Neural cell (in vitro differentiated cells): ENCODE measurements around the gene RHEX. TPM values are rescaled to one million over a fixed set of nuclear protein-coding genes. Genes with fewer than 3 reads are reported as not detected.

Source experiments
- H2AFZ ChIP-seq: fragments of 200-600, 300-800 bp; sonication (generic), shearing (Covaris generic); 2 replicates; pipeline ENCODE4 v1.6.0; 2014; ENCODE audit warnings: low read depth, mild to moderate bottlenecking, antibody characterized with exemption, low read length, moderate library complexity
- H3F3A ChIP-seq: fragments of 200-600 bp; shearing (Covaris generic); 2 replicates; pipeline ENCODE4 v1.6.1; 2016; ENCODE audit warnings: mild to moderate bottlenecking, moderate library complexity, mixed read lengths, antibody characterized with exemption, low read length; ENCODE audit not compliant: insufficient read depth, poor library complexity, severe bottlenecking
- H3K27ac ChIP-seq: fragments of 200-600, 300-800 bp; sonication (generic), shearing (Covaris generic); 2 replicates; pipeline ENCODE4 v1.5.1; 2014; ENCODE audit warnings: mild to moderate bottlenecking, low read length, moderate library complexity
- H3K27me3 ChIP-seq: fragments of 300-800, 200-600 bp; sonication (generic), shearing (Covaris generic); 2 replicates; pipeline ENCODE4 v1.6.0; 2014; ENCODE audit warnings: mild to moderate bottlenecking, low read depth, low read length, moderate library complexity; ENCODE audit not compliant: insufficient read depth
- H3K36me3 ChIP-seq: fragments of 300-800, 200-600 bp; sonication (generic), shearing (Covaris generic); 2 replicates; pipeline ENCODE4 v1.5.1; 2014; ENCODE audit warnings: mild to moderate bottlenecking, antibody characterized with exemption, low read length, moderate library complexity; ENCODE audit not compliant: insufficient read depth
- H3K4me2 ChIP-seq: fragments of 300-800, 200-600 bp; sonication (generic), shearing (Covaris generic); 2 replicates; pipeline ENCODE4 v1.6.0; 2014; ENCODE audit warnings: mild to moderate bottlenecking, low read length
- H3K4me3 ChIP-seq: fragments of 300-800, 200-600 bp; sonication (generic), shearing (Covaris generic); 2 replicates; pipeline ENCODE4 v1.5.1; 2014; ENCODE audit warnings: mild to moderate bottlenecking, low read length, moderate library complexity
- H3K79me2 ChIP-seq: fragments of 200-600 bp; shearing (Covaris generic); replicated peaks from 2 replicates; pipeline ENCODE4 v1.6.0; 2014; ENCODE audit warnings: mild to moderate bottlenecking, low read length, moderate library complexity; ENCODE audit not compliant: insufficient read depth
- H3K9ac ChIP-seq: fragments of 300-800, 200-600 bp; sonication (generic), shearing (Covaris generic); 2 replicates; pipeline ENCODE4 v1.6.1; 2016; ENCODE audit warnings: mild to moderate bottlenecking, low read length, mixed read lengths
- H3K9me2 ChIP-seq: fragments of 200-600 bp; shearing (Covaris generic); 2 replicates; pipeline ENCODE4 v1.6.1; 2016; ENCODE audit warnings: mild to moderate bottlenecking, low read length, mixed read lengths; ENCODE audit not compliant: insufficient read depth
- H3K9me3 ChIP-seq: fragments of 200-600, 300-800 bp; sonication (generic), shearing (Covaris generic); 2 replicates; pipeline ENCODE4 v1.6.1; 2016; ENCODE audit warnings: mild to moderate bottlenecking, mixed run types, low read length, moderate library complexity, mixed read lengths
- H4K20me1 ChIP-seq: fragments of 200-600 bp; shearing (Covaris generic); 2 replicates; pipeline ENCODE4 v1.6.1; 2016; ENCODE audit warnings: mild to moderate bottlenecking, mixed run types; ENCODE audit not compliant: insufficient read depth
- EP300 ChIP-seq: fragments of 450-650 bp; conservative IDR thresholded peaks from 2 replicates; pipeline ENCODE4 v1.6.1; 2014; ENCODE audit warnings: antibody characterized with exemption, mild to moderate bottlenecking, moderate library complexity; ENCODE audit not compliant: poor library complexity, severe bottlenecking
- EZH2 ChIP-seq: fragments of 200-600, 300-800 bp; shearing (Covaris generic), sonication (generic); IDR thresholded peaks from 2 replicates; pipeline ENCODE4 v1.6.1; 2014; ENCODE audit warnings: antibody characterized with exemption, low read length, borderline replicate concordance, mild to moderate bottlenecking; ENCODE audit not compliant: insufficient read depth, poor library complexity, severe bottlenecking
- MXI1 ChIP-seq: fragments of 450-650 bp; conservative IDR thresholded peaks from 2 replicates; pipeline ENCODE4 v1.6.1; 2014; ENCODE audit warnings: antibody characterized with exemption, mild to moderate bottlenecking; ENCODE audit not compliant: poor library complexity, severe bottlenecking
- POLR2AphosphoS5 ChIP-seq: IDR thresholded peaks from 2 replicates; pipeline ENCODE4 v1.6.1; 2012
- RAD21 ChIP-seq: fragments of 450-650 bp; conservative IDR thresholded peaks from 2 replicates; pipeline ENCODE4 v1.6.1; 2014; ENCODE audit warnings: antibody characterized with exemption, mild to moderate bottlenecking, moderate library complexity
- SMC3 ChIP-seq: fragments of 450-650 bp; conservative IDR thresholded peaks from 2 replicates; pipeline ENCODE4 v1.6.1; 2014; ENCODE audit warnings: antibody characterized with exemption, mild to moderate bottlenecking, moderate library complexity; ENCODE audit not compliant: poor library complexity
- TAF1 ChIP-seq: IDR thresholded peaks from 2 replicates; pipeline ENCODE4 v1.6.1; 2012; ENCODE audit warnings: low read depth
- polyA plus RNA-seq: library from polyadenylated mRNA; depleted of rRNA; stranded (reverse); fragments of >200 nt; gene quantifications from 2 replicates; pipeline ENCODE4 v1.2.3, GENCODE V29; 2014
- TF ChIP-seq, protein P1 (sequence below): fragments of 450-650 bp; IDR thresholded peaks from 2 replicates; pipeline ENCODE4 v1.5.1; 2014; ENCODE audit warnings: antibody characterized with exemption, mild to moderate bottlenecking, moderate library complexity; ENCODE audit not compliant: poor library complexity, severe bottlenecking
- TF ChIP-seq, protein P2 (sequence below): IDR thresholded peaks from 2 replicates; pipeline ENCODE4 v1.6.1; 2012; ENCODE audit warnings: borderline replicate concordance

Gene RHEX
- polyA plus RNA-seq, 1 donor from 2014 or later: not detected

GRCh38 chr1:206107168-206107544, 54.2 kb downstream of the RHEX start:
- H2AFZ ChIP-seq: no peak overlapping the region
- no peak overlapping the region for H3K27ac ChIP-seq
- H3K9ac ChIP-seq: no peak overlapping the region
- no peak overlapping the region for H3K4me2 ChIP-seq
- no peaks in the 10 kb centered on the region for H3K27me3 ChIP-seq
- H3K79me2 ChIP-seq: no peaks in the 10 kb centered on the region
- H3K9me2 ChIP-seq: no peaks in the 10 kb centered on the region
- no peak overlapping the region for H3K4me3 ChIP-seq
- no peaks in the 10 kb centered on the region for H3K36me3 ChIP-seq
- TF ChIP-seq, protein P1, sequence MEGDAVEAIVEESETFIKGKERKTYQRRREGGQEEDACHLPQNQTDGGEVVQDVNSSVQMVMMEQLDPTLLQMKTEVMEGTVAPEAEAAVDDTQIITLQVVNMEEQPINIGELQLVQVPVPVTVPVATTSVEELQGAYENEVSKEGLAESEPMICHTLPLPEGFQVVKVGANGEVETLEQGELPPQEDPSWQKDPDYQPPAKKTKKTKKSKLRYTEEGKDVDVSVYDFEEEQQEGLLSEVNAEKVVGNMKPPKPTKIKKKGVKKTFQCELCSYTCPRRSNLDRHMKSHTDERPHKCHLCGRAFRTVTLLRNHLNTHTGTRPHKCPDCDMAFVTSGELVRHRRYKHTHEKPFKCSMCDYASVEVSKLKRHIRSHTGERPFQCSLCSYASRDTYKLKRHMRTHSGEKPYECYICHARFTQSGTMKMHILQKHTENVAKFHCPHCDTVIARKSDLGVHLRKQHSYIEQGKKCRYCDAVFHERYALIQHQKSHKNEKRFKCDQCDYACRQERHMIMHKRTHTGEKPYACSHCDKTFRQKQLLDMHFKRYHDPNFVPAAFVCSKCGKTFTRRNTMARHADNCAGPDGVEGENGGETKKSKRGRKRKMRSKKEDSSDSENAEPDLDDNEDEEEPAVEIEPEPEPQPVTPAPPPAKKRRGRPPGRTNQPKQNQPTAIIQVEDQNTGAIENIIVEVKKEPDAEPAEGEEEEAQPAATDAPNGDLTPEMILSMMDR: no peak
- TF ChIP-seq RAD21: no peak
- no peak for TF ChIP-seq MXI1
- TF ChIP-seq, protein P2, sequence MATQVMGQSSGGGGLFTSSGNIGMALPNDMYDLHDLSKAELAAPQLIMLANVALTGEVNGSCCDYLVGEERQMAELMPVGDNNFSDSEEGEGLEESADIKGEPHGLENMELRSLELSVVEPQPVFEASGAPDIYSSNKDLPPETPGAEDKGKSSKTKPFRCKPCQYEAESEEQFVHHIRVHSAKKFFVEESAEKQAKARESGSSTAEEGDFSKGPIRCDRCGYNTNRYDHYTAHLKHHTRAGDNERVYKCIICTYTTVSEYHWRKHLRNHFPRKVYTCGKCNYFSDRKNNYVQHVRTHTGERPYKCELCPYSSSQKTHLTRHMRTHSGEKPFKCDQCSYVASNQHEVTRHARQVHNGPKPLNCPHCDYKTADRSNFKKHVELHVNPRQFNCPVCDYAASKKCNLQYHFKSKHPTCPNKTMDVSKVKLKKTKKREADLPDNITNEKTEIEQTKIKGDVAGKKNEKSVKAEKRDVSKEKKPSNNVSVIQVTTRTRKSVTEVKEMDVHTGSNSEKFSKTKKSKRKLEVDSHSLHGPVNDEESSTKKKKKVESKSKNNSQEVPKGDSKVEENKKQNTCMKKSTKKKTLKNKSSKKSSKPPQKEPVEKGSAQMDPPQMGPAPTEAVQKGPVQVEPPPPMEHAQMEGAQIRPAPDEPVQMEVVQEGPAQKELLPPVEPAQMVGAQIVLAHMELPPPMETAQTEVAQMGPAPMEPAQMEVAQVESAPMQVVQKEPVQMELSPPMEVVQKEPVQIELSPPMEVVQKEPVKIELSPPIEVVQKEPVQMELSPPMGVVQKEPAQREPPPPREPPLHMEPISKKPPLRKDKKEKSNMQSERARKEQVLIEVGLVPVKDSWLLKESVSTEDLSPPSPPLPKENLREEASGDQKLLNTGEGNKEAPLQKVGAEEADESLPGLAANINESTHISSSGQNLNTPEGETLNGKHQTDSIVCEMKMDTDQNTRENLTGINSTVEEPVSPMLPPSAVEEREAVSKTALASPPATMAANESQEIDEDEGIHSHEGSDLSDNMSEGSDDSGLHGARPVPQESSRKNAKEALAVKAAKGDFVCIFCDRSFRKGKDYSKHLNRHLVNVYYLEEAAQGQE: no peak
- TF ChIP-seq TAF1: no peak
- no peak for TF ChIP-seq EP300
- TF ChIP-seq POLR2AphosphoS5: no peak
- no peak for TF ChIP-seq EZH2
- no peak for TF ChIP-seq SMC3
- H3K9me3 ChIP-seq: no peaks in the 10 kb centered on the region
- H4K20me1 ChIP-seq: no peaks in the 10 kb centered on the region
- H3F3A ChIP-seq: no peaks in the 10 kb centered on the region

- Histone ChIP-seq H3F3A (no peaks in the 10 kb centered on the region), H3K4me3 (no peak overlapping the region), H3K9me2 (no peaks in the 10 kb centered on the region), H3K79me2 (no peaks in the 10 kb centered on the region), H3K27ac (no peak overlapping the region), H3K4me2 (no peak overlapping the region), H3K9me3 (no peaks in the 10 kb centered on the region), H3K27me3 (no peaks in the 10 kb centered on the region), H2AFZ (no peak overlapping the region), H4K20me1 (no peaks in the 10 kb centered on the region), H3K36me3 (no peaks in the 10 kb centered on the region), H3K9ac (no peak overlapping the region)
- TF ChIP-seq, protein P2: no peak
- TF ChIP-seq TAF1 (no peak), EP300 (no peak), SMC3 (no peak), EZH2 (no peak), POLR2AphosphoS5 (no peak), RAD21 (no peak), MXI1 (no peak)
- TF ChIP-seq, protein P1: no peak
Measured at GRCh38 chr1:206108635-206109034, 55.7 kb downstream of the RHEX start.
